ENCODE data around the gene TNRC18.

Gene TNRC18

DNA sequence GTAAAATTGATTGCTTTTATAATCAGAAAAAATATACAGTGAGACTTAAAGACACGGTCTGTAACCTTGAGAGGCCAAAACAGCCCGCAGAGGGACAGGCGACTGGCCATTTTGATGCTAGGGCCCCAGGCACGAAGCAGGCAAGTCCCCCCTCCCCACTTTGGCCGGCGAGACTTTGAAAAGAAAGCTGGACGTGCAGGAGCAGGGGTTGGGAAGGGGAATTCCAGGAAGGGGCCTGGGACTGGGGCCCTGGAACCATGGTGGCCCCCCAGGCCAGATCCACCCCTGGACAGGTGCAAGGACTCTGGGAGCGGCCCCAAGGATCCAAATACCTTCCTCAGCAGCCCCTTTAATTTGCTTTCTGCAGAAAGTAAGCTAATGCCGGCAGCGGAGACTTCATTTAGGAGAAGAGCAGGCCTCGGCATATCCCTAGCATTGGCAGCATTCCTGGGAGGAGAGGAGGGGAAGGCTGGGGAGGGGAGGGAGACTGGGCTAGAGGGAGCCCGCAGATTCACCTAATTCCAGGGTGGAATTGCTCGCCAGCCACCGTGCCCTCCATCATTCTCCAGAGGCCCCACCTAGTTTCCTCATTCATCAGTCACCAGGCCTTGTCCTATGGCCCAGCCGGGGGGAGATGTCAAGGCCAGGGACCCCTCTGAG is 24.9 kb upstream of the TNRC18 start:
- DNase-seq: no peak

- DNase-seq: no peak
These were observed 22.5 kb upstream of the TNRC18 start for GRCh38 chr7:5445981-5446594.

- no peak for DNase-seq
These were observed 20.0 kb upstream of the TNRC18 start for GRCh38 chr7:5443678-5444077.

- no peak for DNase-seq
These were observed 19.2 kb upstream of the TNRC18 start for GRCh38 chr7:5442757-5443305.

- no peak for DNase-seq
These were observed 18.3 kb upstream of the TNRC18 start for GRCh38 chr7:5441840-5442503.

DNA sequence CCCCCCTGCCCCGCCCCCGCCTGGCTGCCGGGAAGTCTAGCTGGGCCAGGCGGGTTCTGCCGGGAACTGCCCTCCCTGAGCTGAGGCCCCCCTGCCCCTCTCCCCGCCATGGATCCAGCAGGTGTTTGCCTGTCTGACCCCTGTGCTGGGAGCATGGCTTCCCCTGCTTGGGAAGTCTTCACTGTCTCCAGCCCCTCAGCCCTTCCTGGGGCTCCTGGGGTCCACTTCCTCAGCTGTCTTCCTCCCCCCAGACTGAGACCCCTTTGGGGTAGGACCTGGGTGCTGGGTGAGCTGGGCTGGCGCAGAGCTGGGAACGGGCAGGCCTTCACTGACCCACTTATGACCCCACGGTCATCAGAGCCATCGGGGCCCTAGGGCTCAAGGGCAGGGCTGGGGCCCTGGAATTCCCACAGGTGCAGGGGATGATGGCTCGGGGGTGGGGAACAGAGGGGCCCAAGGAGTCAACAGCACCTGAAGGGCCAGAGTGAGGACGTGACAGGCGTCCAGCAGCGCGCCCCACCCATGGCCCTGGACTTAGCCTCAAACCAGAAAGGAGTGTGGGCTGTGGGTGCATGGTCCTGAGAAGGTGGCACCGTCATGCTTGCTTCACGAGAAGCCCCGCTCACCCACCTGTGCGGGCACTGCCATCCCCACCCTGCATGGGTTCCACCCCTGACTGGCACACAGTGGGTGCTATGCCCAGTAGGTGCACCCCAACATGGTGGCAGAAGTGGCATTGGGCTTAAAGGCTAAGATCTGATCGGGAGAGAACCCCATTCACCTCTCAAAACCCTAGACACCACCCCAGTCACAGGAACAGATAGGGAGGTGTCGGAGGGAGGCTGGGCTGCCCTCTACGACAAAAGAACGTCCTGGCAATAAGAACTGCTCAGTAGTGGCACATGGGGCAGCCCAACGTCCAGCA is 16.2 kb upstream of the TNRC18 start:
- no peak for DNase-seq

DNA sequence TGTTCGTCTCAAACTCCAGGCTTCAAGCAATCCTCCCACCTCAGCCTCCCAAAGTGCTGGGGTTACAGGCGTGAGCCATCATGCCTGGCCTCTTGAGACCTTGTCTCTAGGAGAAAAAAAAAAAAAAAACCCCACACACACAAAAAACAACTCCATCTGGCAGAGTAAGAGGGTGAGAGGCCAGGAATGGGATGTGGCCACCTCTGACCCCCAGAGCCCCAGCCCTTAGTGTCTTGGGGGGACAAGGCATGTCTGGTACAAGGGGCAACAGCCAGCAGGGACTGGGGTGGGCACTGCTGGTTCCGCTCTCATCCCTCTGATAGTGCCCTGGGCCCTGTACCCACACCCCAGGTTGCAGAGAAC is 15.6 kb upstream of the TNRC18 start:
- DNase-seq: no peak

DNA sequence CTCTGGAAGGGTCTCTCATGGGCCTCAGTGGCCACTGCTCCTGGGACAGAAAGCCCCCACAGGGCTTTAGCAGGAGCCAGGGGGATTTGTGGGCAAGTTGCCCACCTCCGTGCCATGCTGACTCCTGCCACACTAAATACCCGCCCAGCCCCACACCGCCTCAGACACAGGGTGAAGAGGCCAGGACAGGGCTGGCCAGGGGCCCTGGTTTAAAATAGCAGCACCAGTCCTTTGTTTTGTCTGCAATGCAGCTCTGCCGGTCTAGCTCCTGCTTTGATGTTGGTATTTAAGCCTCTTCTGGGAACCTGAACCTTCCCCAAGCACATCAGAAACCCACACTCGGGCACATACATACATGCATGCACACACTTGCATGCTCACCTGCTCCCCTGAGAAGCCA is 14.4 kb upstream of the TNRC18 start:
- DNase-seq: no peak

DNA sequence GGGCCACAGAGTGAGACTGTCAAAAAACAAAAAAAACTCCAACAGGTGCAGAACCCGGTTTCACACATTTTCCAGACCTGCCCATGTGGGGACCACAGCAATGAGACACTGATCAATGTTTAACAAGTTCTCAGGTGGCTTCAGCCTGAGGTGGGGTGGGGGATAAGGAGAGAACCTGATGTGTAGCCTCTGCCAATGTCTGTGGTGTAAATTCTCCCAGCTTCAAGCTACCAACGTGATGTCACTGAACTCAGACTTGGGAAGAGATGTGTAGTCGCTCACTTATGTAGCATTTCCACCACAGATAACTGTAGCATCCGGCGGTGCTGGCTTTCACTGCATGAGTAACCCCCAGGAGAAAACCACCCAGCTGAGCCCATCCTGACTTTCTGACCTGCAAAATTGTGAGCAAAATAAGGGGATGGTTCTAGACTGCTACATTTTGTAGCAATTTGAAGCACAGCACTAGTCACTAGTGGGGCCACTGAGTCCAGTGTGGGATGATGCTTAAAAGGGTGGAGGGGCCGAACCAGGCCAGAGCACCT is 13.8 kb upstream of the TNRC18 start:
- DNase-seq: no peak

- DNase-seq: no peak
These were observed 12.5 kb upstream of the TNRC18 start for GRCh38 chr7:5436003-5436678.

- no peak for DNase-seq
These were observed 11.8 kb upstream of the TNRC18 start for GRCh38 chr7:5435291-5436002.

DNA sequence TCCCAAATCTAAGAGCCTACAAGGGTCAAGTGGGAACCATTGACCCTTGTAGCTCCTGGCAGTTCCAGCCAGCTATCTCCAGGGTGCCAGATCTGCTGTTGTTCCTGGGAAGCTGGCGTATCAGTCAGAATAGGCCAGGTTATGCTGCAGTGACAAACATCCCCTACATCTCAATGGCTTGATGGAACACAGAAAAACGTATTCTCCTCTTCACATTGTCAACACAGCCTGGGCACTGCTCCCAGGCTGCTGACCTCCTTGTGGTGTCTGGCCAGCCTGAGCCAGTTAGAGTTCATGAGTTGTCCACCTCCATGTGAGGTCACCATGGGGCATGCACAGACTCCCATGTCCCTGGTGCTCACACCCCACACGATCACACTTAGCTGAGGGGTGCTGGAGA is 9.5 kb upstream of the TNRC18 start:
- no peak for DNase-seq

GRCh38 chr7:5432691-5433090 is 9.1 kb upstream of the TNRC18 start:
- DNase-seq: no peak

DNA sequence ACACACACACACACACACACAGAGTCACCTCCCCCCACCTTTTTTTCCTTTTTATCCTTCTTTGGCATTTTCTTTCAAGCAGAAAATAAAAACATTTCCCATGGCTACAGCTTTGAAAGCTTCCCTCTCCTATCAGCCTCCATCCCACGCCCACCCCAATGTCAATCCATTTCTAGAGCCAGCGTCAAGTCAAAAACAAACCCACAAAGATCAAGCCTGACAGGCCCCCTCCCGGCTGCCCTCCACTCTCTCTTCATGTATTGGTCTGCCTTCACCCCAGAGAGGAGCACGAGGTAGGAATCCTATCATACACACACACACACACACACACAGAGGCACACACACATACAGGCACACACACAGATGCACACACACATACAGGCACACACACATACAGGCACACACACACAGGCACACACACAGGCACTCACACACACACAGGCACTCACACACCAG is 8.0 kb upstream of the TNRC18 start:
- no peak for DNase-seq

DNA sequence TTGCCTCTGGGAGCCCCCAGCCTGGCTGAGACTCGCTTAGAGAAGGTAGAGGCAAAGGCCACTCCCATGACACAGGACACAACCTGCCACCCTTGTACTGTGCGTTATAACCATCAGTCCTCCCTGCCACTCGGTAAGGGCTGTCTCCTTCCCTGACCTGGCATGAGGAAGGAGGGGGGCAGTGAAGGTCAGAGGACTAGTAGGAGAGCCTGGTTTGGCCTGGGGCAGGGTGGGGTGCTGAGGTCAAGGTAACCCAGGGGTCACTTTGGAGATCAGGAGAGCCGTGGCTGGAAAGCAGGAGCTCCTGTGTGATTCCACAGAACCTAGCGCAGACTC is 6.9 kb upstream of the TNRC18 start:
- DNase-seq: no peak

GRCh38 chr7:5429857-5430611 is 6.4 kb upstream of the TNRC18 start:
- peak; percentile 63 for DNase-seq

- peak; percentile 63 for DNase-seq
These were observed 5.7 kb upstream of the TNRC18 start for GRCh38 chr7:5429253-5429856.

DNA sequence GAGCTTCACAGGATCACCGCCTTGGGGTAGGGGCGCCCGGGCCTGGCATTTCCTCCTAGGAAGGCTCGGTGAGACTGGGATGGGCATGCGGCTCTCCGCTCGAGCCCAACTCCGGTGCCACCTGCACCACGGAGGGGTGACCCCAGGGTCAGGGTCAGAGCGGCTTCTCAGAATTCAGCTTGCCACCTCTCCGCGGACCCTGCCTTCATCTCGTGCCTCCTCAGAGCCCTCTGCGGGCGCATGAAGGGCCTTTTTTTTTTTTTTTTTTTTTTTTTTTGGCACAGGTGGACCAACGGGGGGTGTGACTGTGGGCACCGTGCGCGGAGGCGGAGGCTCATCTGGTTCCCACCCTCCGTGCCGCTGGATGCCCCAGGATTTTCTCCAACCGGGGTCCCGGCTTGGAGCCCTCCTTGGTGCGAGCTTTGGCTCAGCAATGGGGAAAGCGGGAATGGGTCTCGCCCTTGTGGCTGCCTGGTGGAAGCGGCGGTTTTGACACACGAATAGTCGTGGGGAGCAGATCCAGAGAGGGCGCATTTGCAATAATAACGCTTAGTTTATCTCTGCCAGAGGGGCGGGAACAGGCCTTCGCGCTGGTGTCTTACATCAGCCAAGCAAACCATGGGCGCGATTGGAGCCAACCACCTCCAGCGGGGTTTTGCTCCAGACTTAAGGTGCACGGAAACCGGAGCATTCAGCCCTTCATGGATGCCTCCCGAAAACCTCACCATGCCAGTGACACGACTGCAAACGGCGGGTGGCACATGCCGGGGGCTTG is 5.0 kb upstream of the TNRC18 start:
- peak; percentile 81 for DNase-seq

DNA sequence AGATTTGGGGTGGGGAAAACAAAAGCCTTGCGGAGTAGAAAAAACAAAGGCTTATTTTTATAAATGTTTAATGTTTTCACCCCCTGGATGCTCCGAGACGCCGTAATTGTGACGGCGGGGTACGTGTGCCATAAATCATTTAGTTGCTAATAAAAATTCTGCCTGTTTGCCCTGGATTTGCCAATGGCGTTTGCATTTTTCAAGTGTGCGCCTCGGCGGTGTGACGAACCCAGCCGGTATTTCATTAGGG is 2.5 kb upstream of the TNRC18 start:
- peak; percentile 87 for DNase-seq

Data from NCI-H1092 treated with DMSO at 0.1 percent for 48 hours (cell line).